Colonic mucosa (tissue), 4 donors: ENCODE measurements around the gene RNF25. TPM values are rescaled to one million over a fixed set of nuclear protein-coding genes. Genes with fewer than 3 reads are reported as not detected.

Experiments
- DNase-seq: peaks from one replicate; pipeline ENCODE4 v3.0.0-alpha.2; 2020
- H3K27ac ChIP-seq: fragments of 200-600 bp; one replicate; pipeline ENCODE4 v1.8.0; 2021
- H3K27me3 ChIP-seq: fragments of 200-600 bp; one replicate; pipeline ENCODE4 v1.8.0; 2021
- H3K36me3 ChIP-seq: fragments of 200-600 bp; one replicate; pipeline ENCODE4 v1.8.0; 2021
- H3K4me1 ChIP-seq: fragments of 200-600 bp; one replicate; pipeline ENCODE4 v1.8.0; 2021; ENCODE audit warnings: mild to moderate bottlenecking
- H3K4me3 ChIP-seq: fragments of 200-600 bp; one replicate; pipeline ENCODE4 v1.8.0; 2021
- H3K9ac ChIP-seq, 2 donors: one replicate each; pipeline ENCODE4 v1.7.0; 2013; ENCODE audit warnings: control low read depth in 2 of 2, low read depth in 2 of 2, low read length in 2 of 2
- H3K9me3 ChIP-seq: fragments of 200-600 bp; one replicate; pipeline ENCODE4 v1.8.0; 2021
- CTCF ChIP-seq: fragments of 200-600 bp; IDR thresholded peaks from one replicate; pipeline ENCODE4 v1.8.0; 2022; ENCODE audit warnings: antibody characterized with exemption, mild to moderate bottlenecking
- intact Hi-C: fragments of 100-400 bp; cut with DNase I; formaldehyde crosslinking; loops from one replicate; pipeline ENCODE4 v1.14.1; 2022
- total RNA-seq, 2 donors: library from RNA; stranded (reverse); fragmentation: NEBNext Ultra II Directional in 1 of 2; extraction: Animal tissue kit (Norgen Biotek cat#: 25700) in 1 of 2; gene quantifications; one replicate each; pipeline ENCODE4 v1.2.1, GENCODE V29; 2021
- donor health status: healthy.
- donor health status: DM: no; HTN: no; CAD: no.
- donor health status: DM: no; HTN: no; CAD: no.

Gene RNF25
- total RNA-seq, 2 donors from 2014 or later, result 12.6 to 20.7 TPM

GRCh38 chr2:218643751-218644310 is 28.0 kb downstream of the RNF25 start:
- Histone ChIP-seq H3K9ac (no peak overlapping the region), H3K4me1 (no peaks in the 10 kb centered on the region), H3K27me3 (no peaks in the 10 kb centered on the region), H3K27ac (no peak overlapping the region), H3K4me3 (no peak overlapping the region), H3K36me3 (peaks cover 22% of the 10 kb centered on the region), H3K9me3 (no peaks in the 10 kb centered on the region)
- intact Hi-C loops, result loop anchor here (10.0 kb wide), 1 partner anchor 239 kb away; no protein-coding TSS in a partner anchor
- TF ChIP-seq CTCF, result no peak
- no peak for DNase-seq

- Histone ChIP-seq H3K36me3 (peaks cover 21% of the 10 kb centered on the region), H3K27me3 (no peaks in the 10 kb centered on the region), H3K4me3 (no peak overlapping the region), H3K27ac (no peak overlapping the region), H3K4me1 (no peaks in the 10 kb centered on the region), H3K9ac (no peak overlapping the region), H3K9me3 (no peaks in the 10 kb centered on the region)
- intact Hi-C loops, result loop anchor here (10.0 kb wide), 1 partner anchor 238 kb away; no protein-coding TSS in a partner anchor
- no peak for TF ChIP-seq CTCF
- no peak for DNase-seq
Measured at GRCh38 chr2:218642786-218643185, 29.0 kb downstream of the RNF25 start.

GRCh38 chr2:218642121-218642656 is 29.6 kb downstream of the RNF25 start:
- no peak for DNase-seq

GRCh38 chr2:218638372-218638771 is 33.4 kb downstream of the RNF25 start:
- H3K27ac ChIP-seq, result no peak overlapping the region
- H3K9me3 ChIP-seq, result no peaks in the 10 kb centered on the region
- no peak overlapping the region for H3K4me3 ChIP-seq
- H3K4me1 ChIP-seq, result no peaks in the 10 kb centered on the region
- H3K9ac ChIP-seq, result no peak overlapping the region
- TF ChIP-seq CTCF, result no peak
- H3K36me3 ChIP-seq, result peaks cover 11% of the 10 kb centered on the region
- H3K27me3 ChIP-seq, result no peaks in the 10 kb centered on the region
- no peak for DNase-seq
- intact Hi-C loops, result no loop called here

More at GRCh38 chr2:218642121-218642656, 29.6 kb downstream of the RNF25 start:
- no peaks in the 10 kb centered on the region for H3K9me3 ChIP-seq
- no peaks in the 10 kb centered on the region for H3K4me1 ChIP-seq
- H3K4me3 ChIP-seq, result no peak overlapping the region
- no peaks in the 10 kb centered on the region for H3K27me3 ChIP-seq
- no peak overlapping the region for H3K9ac ChIP-seq
- peaks cover 20% of the 10 kb centered on the region for H3K36me3 ChIP-seq
- intact Hi-C loops, result loop anchor here (10.0 kb wide), 1 partner anchor 237 kb away; no protein-coding TSS in a partner anchor
- no peak for TF ChIP-seq CTCF
- no peak overlapping the region for H3K27ac ChIP-seq

GRCh38 chr2:218635719-218636118 is 36.1 kb downstream of the RNF25 start:
- H3K9me3 ChIP-seq, result no peaks in the 10 kb centered on the region
- peaks cover 11% of the 10 kb centered on the region for H3K36me3 ChIP-seq
- no peak for DNase-seq
- no peaks in the 10 kb centered on the region for H3K4me1 ChIP-seq
- intact Hi-C loops, result no loop called here
- H3K27me3 ChIP-seq, result no peaks in the 10 kb centered on the region
- no peak overlapping the region for H3K4me3 ChIP-seq
- no peak overlapping the region for H3K27ac ChIP-seq
- H3K9ac ChIP-seq, result no peak overlapping the region
- no peak for TF ChIP-seq CTCF
